GM23338 (cell line): ENCODE data around the gene C18orf32. TPM values are rescaled to one million over a fixed set of nuclear protein-coding genes. Genes with fewer than 3 reads are reported as not detected.

Experiments used
- ATAC-seq: fragments of 200-7000 bp; cut with Tn5 transposase; 3 replicates; pipeline ENCODE4 v1.9.1; 2020
- DNase-seq: peaks from one replicate; pipeline ENCODE4 v3.0.0-alpha.2; 2015; ENCODE audit warnings: low spot score
- H2AFZ ChIP-seq: fragments of 200-600 bp; sonication (generic); 2 replicates; pipeline ENCODE4 v1.8.0; 2016; ENCODE audit warnings: antibody characterized with exemption, mild to moderate bottlenecking, moderate library complexity
- H3F3A ChIP-seq: fragments of 200-600 bp; sonication (generic); replicated peaks from 2 replicates; pipeline ENCODE4 v1.8.0; 2017; ENCODE audit warnings: antibody characterized with exemption, mixed run types, low read depth
- H3K27ac ChIP-seq: fragments of 200-600 bp; sonication (generic); 2 replicates; pipeline ENCODE4 v1.6.1; 2016; ENCODE audit warnings: low read depth
- H3K27me3 ChIP-seq: fragments of 200-600 bp; sonication (generic); 2 replicates; pipeline ENCODE4 v1.8.0; 2016; ENCODE audit warnings: mild to moderate bottlenecking, mixed run types, moderate library complexity; ENCODE audit not compliant: insufficient read depth
- H3K36me3 ChIP-seq: fragments of 200-600 bp; sonication (generic); 2 replicates; pipeline ENCODE4 v1.8.0; 2016; ENCODE audit warnings: mild to moderate bottlenecking; ENCODE audit not compliant: insufficient read depth
- H3K4me1 ChIP-seq: fragments of 200-600 bp; sonication (generic); 2 replicates; pipeline ENCODE4 v1.8.0; 2016; ENCODE audit warnings: mild to moderate bottlenecking, moderate library complexity; ENCODE audit not compliant: insufficient read depth
- H3K4me2 ChIP-seq: fragments of 200-600 bp; sonication (generic); 2 replicates; pipeline ENCODE4 v1.7.1; 2017; ENCODE audit warnings: mixed run types
- H3K4me3 ChIP-seq: fragments of 200-600 bp; sonication (generic); 2 replicates; pipeline ENCODE4 v1.6.1; 2016; ENCODE audit warnings: mixed run types
- H3K79me2 ChIP-seq: fragments of 200-600 bp; sonication (generic); replicated peaks from 2 replicates; pipeline ENCODE4 v1.8.0; 2017; ENCODE audit warnings: mild to moderate bottlenecking; ENCODE audit not compliant: insufficient read depth
- H3K9me2 ChIP-seq: fragments of 200-600 bp; sonication (generic); 2 replicates; pipeline ENCODE4 v1.8.0; 2017; ENCODE audit not compliant: insufficient read depth
- H4K20me1 ChIP-seq: fragments of 200-600 bp; sonication (generic); replicated peaks from 2 replicates; pipeline ENCODE4 v1.8.0; 2017; ENCODE audit warnings: mild to moderate bottlenecking; ENCODE audit not compliant: insufficient read depth
- H3K27ac Mint-ChIP-seq: 2 replicates; pipeline ENCODE4 v1.8.0; 2020; ENCODE audit warnings: inconsistent platforms, mild to moderate bottlenecking, moderate library complexity, mixed read lengths
- H3K27me3 Mint-ChIP-seq: 3 replicates; pipeline ENCODE4 v1.8.0; 2022; ENCODE audit warnings: low read depth, mild to moderate bottlenecking, moderate library complexity, mixed read lengths, inconsistent platforms; ENCODE audit not compliant: insufficient read depth, poor library complexity
- H3K36me3 Mint-ChIP-seq: 3 replicates; pipeline ENCODE4 v1.8.0; 2021; ENCODE audit warnings: low read depth, mild to moderate bottlenecking, inconsistent platforms, moderate library complexity, mixed read lengths
- H3K4me1 Mint-ChIP-seq: 3 replicates; pipeline ENCODE4 v1.8.0; 2020; ENCODE audit warnings: mild to moderate bottlenecking, inconsistent platforms, mixed read lengths
- H3K4me3 Mint-ChIP-seq: 3 replicates; pipeline ENCODE4 v1.8.0; 2021; ENCODE audit warnings: moderate library complexity, mild to moderate bottlenecking, inconsistent platforms, mixed read lengths
- H3K9me3 Mint-ChIP-seq: 3 replicates; pipeline ENCODE4 v1.8.0; 2020; ENCODE audit warnings: moderate library complexity, mild to moderate bottlenecking, inconsistent platforms, mixed read lengths
- CREB1 ChIP-seq: fragments of 250-450 bp; sonication (Bioruptor Pico); IDR thresholded peaks from 2 replicates; pipeline ENCODE4 v1.5.0; 2020; ENCODE audit warnings: low read depth, mild to moderate bottlenecking, moderate library complexity
- CTCF ChIP-seq, 2 experiments: fragments of 200-600 bp in 1 of 2; sonication (generic) in 1 of 2; conservative IDR thresholded peaks; 2 replicates each; pipeline versions ENCODE4 v1.5.1 to v1.6.1; 2016 to 2017; ENCODE audit warnings: antibody characterized with exemption in 2 of 2, low read depth in 2 of 2, mild to moderate bottlenecking in 2 of 2, moderate library complexity in 1 of 2
- EZH2 ChIP-seq: fragments of 200-600 bp; sonication (generic); IDR thresholded peaks from one replicate; pipeline ENCODE4 v1.8.0; 2017; ENCODE audit warnings: antibody characterized with exemption, mild to moderate bottlenecking, low read depth; ENCODE audit not compliant: unreplicated experiment
- EZH2phosphoT487 ChIP-seq: fragments of 200-600 bp; sonication (generic); IDR thresholded peaks from one replicate; pipeline ENCODE4 v1.8.1; 2018; ENCODE audit warnings: antibody characterized with exemption; ENCODE audit not compliant: unreplicated experiment
- STAT1 ChIP-seq: IDR thresholded peaks from one replicate; pipeline ENCODE4 v1.6.1; 2016; ENCODE audit warnings: antibody characterized with exemption; ENCODE audit not compliant: unreplicated experiment
- ZNF114 ChIP-seq: fragments of 250-450 bp; sonication (Bioruptor Pico); IDR thresholded peaks from 2 replicates; pipeline ENCODE4 v1.5.0; 2020; ENCODE audit warnings: mild to moderate bottlenecking, moderate library complexity
- ZNF331 ChIP-seq: fragments of 250-450 bp; sonication (Bioruptor Pico); IDR thresholded peaks from 2 replicates; pipeline ENCODE4 v1.5.0; 2020; ENCODE audit warnings: low read depth, mild to moderate bottlenecking, moderate library complexity
- polyA plus RNA-seq: library from polyadenylated mRNA; unstranded; fragments of >200 nt; fragmentation: Nextera tagmentation; extraction: Ambion mirVana; gene quantifications from 2 replicates; pipeline ENCODE4 v1.2.1, GENCODE V29; 2016
- total RNA-seq: library from RNA; depleted of rRNA; stranded (reverse); fragments of >200 nt; shearing (Covaris generic); gene quantifications from 2 replicates; pipeline ENCODE4 v1.2.3, GENCODE V29; 2014
- TF ChIP-seq, protein P1 (sequence below): IDR thresholded peaks from one replicate; pipeline ENCODE4 v1.6.1; 2018; ENCODE audit warnings: antibody characterized with exemption; ENCODE audit not compliant: unreplicated experiment

The C18orf32 gene
- total and polyA plus RNA-seq, 2 experiments from 2014 or later, result 25.3 to 72.4 TPM

DNA sequence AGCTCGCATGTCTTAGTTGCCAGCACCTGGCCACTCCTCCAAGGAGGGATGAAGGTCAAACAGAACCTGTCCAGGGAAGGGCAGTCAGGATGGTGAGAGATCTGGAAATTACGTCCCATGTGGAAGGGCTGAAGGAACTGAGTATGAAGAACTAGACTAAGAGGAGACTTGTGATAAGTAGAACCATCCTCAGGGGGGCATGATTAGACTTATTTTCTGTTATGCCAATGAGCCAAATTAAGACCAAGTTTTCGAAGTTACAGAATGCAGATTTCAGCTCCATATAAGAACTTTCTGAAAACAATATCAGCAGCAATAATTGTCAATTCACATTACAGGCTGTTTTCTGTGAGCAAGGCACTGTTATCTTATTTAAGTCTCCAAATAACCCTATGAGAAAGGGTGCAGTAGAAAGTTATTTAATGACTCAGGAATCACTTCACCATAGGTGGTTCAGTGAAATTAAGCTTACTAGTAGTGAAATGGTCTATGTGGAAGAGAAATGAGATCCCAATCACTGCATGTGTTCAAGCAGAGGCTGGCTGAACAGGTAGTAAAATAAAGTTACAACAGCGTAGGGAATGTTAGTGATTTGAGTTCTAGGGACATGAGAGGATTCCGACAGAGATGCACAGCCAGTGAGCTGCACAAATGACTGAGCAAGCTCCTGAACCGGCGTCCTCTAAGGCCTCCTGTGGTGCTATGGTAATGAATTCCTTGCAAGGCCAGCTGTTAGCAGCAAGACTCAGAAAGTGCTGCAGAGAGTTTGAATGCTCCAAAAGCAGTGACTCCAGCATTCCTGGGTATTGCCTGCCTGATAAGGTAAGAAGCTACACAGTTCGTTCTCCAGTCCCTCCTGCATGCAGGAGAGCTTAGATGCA lies 22.1 kb downstream of the C18orf32 start (continued):
- TF ChIP-seq STAT1, result no peak
- TF ChIP-seq, protein P1, sequence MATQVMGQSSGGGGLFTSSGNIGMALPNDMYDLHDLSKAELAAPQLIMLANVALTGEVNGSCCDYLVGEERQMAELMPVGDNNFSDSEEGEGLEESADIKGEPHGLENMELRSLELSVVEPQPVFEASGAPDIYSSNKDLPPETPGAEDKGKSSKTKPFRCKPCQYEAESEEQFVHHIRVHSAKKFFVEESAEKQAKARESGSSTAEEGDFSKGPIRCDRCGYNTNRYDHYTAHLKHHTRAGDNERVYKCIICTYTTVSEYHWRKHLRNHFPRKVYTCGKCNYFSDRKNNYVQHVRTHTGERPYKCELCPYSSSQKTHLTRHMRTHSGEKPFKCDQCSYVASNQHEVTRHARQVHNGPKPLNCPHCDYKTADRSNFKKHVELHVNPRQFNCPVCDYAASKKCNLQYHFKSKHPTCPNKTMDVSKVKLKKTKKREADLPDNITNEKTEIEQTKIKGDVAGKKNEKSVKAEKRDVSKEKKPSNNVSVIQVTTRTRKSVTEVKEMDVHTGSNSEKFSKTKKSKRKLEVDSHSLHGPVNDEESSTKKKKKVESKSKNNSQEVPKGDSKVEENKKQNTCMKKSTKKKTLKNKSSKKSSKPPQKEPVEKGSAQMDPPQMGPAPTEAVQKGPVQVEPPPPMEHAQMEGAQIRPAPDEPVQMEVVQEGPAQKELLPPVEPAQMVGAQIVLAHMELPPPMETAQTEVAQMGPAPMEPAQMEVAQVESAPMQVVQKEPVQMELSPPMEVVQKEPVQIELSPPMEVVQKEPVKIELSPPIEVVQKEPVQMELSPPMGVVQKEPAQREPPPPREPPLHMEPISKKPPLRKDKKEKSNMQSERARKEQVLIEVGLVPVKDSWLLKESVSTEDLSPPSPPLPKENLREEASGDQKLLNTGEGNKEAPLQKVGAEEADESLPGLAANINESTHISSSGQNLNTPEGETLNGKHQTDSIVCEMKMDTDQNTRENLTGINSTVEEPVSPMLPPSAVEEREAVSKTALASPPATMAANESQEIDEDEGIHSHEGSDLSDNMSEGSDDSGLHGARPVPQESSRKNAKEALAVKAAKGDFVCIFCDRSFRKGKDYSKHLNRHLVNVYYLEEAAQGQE, result no peak

DNA sequence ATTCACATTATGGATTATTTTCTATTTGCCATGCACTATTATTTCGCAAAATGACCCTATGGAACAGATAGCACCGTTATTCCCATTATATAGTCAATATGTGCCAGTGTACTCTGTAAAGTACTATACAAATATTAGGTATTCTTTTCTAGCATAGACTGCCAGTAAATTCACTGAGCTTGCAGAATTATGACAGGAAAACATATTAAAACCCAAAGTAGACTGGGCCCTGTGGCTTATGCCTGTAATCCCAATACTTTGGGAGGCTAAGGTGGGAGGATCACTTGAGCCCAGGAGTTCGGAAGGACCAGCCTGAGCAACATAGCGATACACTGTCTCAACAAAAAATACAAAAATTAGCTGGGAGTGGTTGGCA lies 25.4 kb downstream of the C18orf32 start:
- H3K4me1 ChIP-seq, result peaks cover 13% of the 10 kb centered on the region
- no peaks in the 10 kb centered on the region; the same call in 2 of the 3 replicates for H3K36me3 Mint-ChIP-seq
- no peak overlapping the region for H3K4me3 ChIP-seq
- peaks cover 7% of the 10 kb centered on the region for H3K27me3 Mint-ChIP-seq
- H3K4me1 Mint-ChIP-seq, result peaks cover 25% of the 10 kb centered on the region
- no peaks in the 10 kb centered on the region for H3K36me3 ChIP-seq
- no peak overlapping the region for H2AFZ ChIP-seq
- peak overlapping the region; percentile 72; the same call in 1 of the 3 replicates for H3K4me3 Mint-ChIP-seq
- peaks cover 3% of the 10 kb centered on the region; the same call in 1 of the 2 replicates for H4K20me1 ChIP-seq
- H3K9me3 Mint-ChIP-seq, result no peaks in the 10 kb centered on the region; the same call in 2 of the 3 replicates
- H3K4me2 ChIP-seq, result no peak overlapping the region
- peaks cover 32% of the 10 kb centered on the region for H3K79me2 ChIP-seq
- no peaks in the 10 kb centered on the region for H3K9me2 ChIP-seq
- H3F3A ChIP-seq, result no peaks in the 10 kb centered on the region
- H3K27ac Mint-ChIP-seq, result no peak overlapping the region
- ATAC-seq (no peak), DNase-seq (no peak)
- H3K27me3 ChIP-seq, result peaks cover 8% of the 10 kb centered on the region; the same call in 1 of the 2 replicates
- no peak overlapping the region for H3K27ac ChIP-seq
- TF ChIP-seq, protein P1, result no peak
- no peak for TF ChIP-seq ZNF114
- TF ChIP-seq EZH2phosphoT487, result no peak
- TF ChIP-seq STAT1, result no peak
- no peak for TF ChIP-seq CTCF (conservative IDR thresholded peaks at IDR 0.05; ENCODE audit: low read depth in 2 of 2)
- TF ChIP-seq ZNF331 (CRISPR knock-in tag), result no peak
- no peak for TF ChIP-seq CREB1 (CRISPR knock-in tag)
- no peak for TF ChIP-seq EZH2
